Astrocyte of the cerebellum (primary cell): Measurements from ENCODE around the gene CD226.

Experiments used
- DNase-seq: peaks from one replicate; pipeline ENCODE4 v3.0.0-alpha.2; 2011; ENCODE audit warnings: low read depth
- H3K4me3 ChIP-seq: 2 replicates; pipeline ENCODE4 v1.5.1; 2011; ENCODE audit warnings: mild to moderate bottlenecking, low read depth, low read length, moderate library complexity
- in situ Hi-C: cut with HindIII; loops from 2 replicates; pipeline ENCODE4 v1.10.0; 2017; ENCODE audit warnings: low sequenced_read_pairs
- TF ChIP-seq, protein P1 (sequence below): IDR thresholded peaks from 2 replicates; pipeline ENCODE4 v1.5.1; 2012; ENCODE audit warnings: low read length, low read depth, moderate library complexity, mild to moderate bottlenecking; ENCODE audit errors: missing control alignments

CD226 gene

DNA sequence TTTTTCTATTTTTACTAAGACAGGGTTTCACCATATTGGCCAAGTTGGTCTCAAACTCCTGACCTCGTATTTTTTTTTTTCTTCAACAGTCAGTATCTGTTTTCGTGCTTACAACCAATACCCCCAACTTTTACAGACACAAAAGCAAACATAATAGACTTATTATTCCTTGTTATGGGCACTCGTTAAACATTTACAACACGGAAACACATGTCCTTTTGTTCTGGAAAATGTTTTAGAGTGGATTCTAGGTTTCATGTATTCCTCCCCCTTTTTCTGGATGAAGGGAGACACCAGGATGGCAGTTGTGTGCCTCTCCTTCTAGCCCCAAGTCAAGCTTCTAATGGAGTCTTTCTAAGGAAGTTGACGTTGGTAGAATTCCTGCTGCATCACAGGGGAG is 88.8 kb downstream of the CD226 start:
- in situ Hi-C loops, result no loop called here
- no peak for DNase-seq
- TF ChIP-seq, protein P1, sequence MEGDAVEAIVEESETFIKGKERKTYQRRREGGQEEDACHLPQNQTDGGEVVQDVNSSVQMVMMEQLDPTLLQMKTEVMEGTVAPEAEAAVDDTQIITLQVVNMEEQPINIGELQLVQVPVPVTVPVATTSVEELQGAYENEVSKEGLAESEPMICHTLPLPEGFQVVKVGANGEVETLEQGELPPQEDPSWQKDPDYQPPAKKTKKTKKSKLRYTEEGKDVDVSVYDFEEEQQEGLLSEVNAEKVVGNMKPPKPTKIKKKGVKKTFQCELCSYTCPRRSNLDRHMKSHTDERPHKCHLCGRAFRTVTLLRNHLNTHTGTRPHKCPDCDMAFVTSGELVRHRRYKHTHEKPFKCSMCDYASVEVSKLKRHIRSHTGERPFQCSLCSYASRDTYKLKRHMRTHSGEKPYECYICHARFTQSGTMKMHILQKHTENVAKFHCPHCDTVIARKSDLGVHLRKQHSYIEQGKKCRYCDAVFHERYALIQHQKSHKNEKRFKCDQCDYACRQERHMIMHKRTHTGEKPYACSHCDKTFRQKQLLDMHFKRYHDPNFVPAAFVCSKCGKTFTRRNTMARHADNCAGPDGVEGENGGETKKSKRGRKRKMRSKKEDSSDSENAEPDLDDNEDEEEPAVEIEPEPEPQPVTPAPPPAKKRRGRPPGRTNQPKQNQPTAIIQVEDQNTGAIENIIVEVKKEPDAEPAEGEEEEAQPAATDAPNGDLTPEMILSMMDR, result no peak
- no peak overlapping the region for H3K4me3 ChIP-seq

DNA sequence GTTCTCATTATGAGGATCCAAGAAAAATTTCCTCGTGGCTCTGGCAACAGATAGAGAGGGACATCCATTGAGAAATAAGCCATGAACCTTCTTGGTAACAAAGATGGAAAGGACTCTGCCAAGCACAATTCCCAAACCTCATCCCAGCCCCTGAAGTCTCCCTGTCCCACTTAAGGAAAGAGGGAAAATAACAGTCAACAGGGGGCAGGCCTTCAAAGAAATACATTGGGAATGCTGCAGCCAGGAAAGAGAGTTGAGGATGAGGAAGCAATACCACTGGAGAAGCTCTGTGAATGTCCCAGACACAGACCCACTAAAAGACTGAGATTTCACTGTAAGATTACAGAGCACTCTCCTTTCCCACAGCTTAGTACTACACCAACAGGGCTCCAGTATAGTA is 93.2 kb downstream of the CD226 start:
- no peak for DNase-seq
- in situ Hi-C loops, result no loop called here
- H3K4me3 ChIP-seq, result no peak overlapping the region
- TF ChIP-seq, protein P1, result no peak

DNA sequence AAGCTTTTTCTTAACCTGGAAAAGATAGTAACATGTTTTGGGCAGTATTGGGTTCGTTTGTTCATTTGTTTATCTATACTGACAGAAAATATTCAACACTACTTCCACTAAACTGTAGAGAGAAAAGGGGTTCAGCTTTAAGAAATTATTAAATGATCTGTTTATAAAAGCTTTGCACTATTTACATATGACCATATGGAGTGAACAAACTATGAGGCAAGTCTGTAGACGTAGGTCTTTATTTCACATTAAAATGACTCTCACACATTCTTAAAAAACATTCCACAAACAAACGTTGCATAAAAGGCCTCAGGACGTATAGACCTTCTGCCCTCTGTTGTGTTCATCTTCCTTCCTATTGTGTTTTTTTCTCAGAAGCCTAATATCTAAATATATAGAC is 94.6 kb downstream of the CD226 start:
- H3K4me3 ChIP-seq, result no peak overlapping the region
- TF ChIP-seq, protein P1, result no peak
- in situ Hi-C loops, result no loop called here
- no peak for DNase-seq

DNA sequence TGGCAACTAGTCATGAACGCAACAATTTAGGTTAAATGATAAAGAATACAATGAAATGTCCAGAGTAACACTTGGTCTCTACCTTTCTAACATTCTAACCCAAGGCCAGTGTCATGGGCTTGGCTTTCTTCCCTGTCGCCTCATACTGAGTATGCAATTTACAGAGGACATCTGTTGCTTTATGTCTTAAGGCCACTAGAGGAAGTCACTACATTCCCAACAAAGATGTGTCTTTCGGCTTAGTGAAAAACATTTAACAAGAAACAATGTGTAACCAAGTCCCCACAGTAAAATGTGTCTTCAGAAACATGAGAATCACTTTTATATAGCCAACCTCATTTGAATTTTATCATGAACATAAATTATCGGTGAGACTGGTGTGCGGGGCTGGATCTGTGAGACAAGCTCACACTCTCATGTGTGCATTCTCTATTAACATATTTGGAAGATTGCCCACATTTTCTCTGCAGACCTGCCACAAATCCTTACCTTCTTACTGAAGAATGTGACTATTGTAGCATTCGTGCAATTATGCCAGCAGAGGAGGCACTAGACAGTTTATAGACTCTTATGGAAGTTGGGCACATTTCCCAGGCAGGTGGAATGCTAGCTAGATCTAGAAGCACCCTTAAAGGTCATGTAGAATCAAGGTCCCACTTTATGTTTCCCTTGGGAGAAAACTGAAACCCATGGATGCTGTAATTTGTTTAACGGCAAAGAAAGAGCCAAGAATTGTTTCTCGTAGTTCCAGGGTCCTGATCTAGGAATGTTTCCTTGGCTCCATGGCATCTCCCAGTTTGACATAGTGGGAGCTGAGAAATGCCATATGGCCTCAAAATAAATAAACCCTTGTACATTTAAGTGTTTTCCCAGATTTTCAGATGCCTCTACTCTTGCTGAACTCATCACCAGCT is 101.8 kb downstream of the CD226 start:
- in situ Hi-C loops, result no loop called here
- no peak overlapping the region for H3K4me3 ChIP-seq
- no peak for DNase-seq
- TF ChIP-seq, protein P1, result no peak

DNA sequence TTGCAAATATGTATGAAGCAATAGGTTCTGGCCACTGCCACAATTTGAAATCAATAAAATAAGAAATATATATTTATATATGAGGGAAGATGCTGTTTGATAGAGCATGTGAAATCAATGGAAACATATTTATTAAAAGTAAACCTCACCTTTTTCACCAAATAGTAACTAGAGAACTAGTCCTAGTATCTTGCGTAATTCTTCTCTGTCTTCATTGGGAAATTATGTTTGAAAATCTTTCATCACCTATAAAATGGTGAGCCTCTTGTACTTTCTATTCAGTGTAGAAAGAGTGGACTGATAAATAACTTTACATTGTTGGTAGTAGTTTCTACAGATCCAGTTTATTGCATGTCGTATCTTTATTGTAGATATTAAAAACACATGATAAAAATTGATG is 103.0 kb downstream of the CD226 start:
- no peak overlapping the region for H3K4me3 ChIP-seq
- TF ChIP-seq, protein P1, result no peak

DNA sequence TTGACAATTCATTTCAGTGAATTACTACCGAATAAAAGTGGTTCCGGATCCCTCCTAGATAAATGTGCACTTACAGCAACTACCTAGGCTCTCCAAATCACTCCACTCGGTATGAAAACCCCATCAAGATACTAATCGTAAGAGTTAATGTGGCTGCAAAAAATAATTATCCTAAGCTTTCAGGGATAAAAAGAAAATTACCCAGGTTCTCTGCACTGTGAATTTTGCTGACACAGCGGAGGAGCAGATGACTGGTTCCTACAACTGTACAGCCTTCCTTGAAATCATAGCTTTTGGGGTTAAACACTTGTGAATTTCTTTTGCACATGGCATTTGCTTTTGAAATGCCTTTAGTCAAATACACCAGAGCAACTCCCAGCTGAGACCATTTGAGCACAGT is 104.7 kb downstream of the CD226 start:
- H3K4me3 ChIP-seq, result no peak overlapping the region
- in situ Hi-C loops, result no loop called here
- DNase-seq, result no peak
- TF ChIP-seq, protein P1, result no peak

More for the DNA sequence above, 103.0 kb downstream of the CD226 start:
- in situ Hi-C loops, result no loop called here
- DNase-seq, result no peak
